Measurements from ENCODE around the gene DUSP16. TPM values are rescaled to one million over a fixed set of nuclear protein-coding genes. Genes with fewer than 3 reads are reported as not detected.
"Not testable (repeated sequence)": the region's sequence is repeated elsewhere in the genome, so short reads cannot be mapped to it uniquely, and the experiment has no call there.

Gene DUSP16
- total and polyA plus RNA-seq, 5 donors, result 4.2 to 17.2 (median 12.4) TPM

DNA sequence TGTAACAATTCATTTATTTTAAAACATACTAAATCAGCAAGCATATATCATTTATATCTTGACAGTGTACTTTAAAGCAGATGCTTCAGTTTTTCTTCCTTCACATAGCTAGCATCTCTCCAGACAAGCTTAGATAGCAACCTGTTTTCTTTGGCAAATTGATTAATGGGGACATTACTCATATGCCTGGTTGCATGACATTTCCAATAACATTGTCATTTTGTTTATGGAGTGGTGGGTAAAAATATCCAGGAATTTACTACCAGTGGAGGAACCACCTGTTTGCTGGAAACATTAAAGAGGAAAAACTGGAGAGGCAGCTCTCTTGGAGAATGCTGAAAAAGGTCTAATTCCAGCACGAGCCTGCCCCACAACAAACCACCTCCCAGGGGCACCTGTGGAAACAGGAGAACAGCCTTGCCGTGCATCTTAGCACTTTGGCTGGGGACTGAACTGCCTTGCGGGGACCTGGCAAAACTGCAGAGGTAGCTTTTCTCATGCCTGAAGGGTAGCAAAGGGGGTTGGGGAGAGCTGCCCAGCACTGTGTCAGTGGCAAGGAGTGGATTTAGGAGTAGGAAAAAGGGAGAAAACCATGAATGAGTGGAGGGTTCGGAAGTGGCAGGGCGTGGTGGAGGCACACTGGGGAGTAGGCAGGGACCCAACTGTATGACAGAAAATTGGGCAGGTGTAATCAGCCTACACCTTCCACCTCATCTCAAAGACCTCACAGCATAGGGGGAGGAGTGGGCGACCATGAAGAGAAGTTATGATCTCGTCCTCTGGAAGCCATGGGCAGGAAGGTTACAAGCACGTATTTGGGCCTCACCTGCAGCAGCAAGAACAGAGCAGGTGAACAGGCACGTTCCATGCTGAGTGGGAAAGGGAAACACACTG is 37.3 kb upstream of the DUSP16 start:
- intact Hi-C loops (cut with DNase I), result loop anchor here in 1 of 4 donors (10.0 kb wide), 1 partner anchor 705 kb away; no protein-coding TSS in a partner anchor
- WGBS, result 71% methylated on average over 9 of the region's 9 CpGs

DNA sequence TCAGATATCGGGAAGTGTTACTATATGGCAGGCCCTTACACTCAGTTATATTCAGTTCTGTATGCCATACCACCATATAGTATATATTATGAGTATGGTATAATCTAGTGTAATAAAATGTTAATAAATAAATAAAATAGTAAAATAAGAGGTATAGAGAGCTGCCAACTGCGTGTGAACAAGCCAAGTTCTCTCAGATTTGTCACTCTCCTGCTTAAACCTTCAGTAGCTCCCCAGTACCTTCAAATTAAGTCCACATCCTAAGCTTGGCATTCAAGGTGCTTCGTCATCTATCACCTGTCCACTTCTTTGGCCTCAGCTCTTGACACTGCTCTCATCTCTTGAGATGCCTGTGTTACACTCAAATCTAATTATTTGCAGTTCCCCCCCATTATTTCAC is 36.2 kb upstream of the DUSP16 start:
- no peak for DNase-seq
- no peaks in the 10 kb centered on the region for H3K27me3 ChIP-seq (ENCODE audit: control insufficient read depth, insufficient read depth)
- intact Hi-C loops (cut with DNase I), result no loop called here
- H3K27ac ChIP-seq (ENCODE audit: low read length), result no peak overlapping the region
- H3K4me3 ChIP-seq (ENCODE audit: low read length), result no peak overlapping the region
- 83% methylated on average over 3 of the region's 3 CpGs for WGBS
- ATAC-seq, result no peak
- H3K9me3 ChIP-seq (ENCODE audit: control insufficient read depth, low read length), result no peaks in the 10 kb centered on the region
- H3K4me1 ChIP-seq (ENCODE audit: control insufficient read depth, insufficient read depth, low read length), result no peaks in the 10 kb centered on the region

More for the DNA sequence above, 37.3 kb upstream of the DUSP16 start:
- DNase-seq (no peak), ATAC-seq (no peak)
- H3K27me3 ChIP-seq (ENCODE audit: control insufficient read depth, insufficient read depth), result no peaks in the 10 kb centered on the region
- H3K4me3 ChIP-seq (ENCODE audit: low read length), result no peak overlapping the region
- no peak overlapping the region for H3K27ac ChIP-seq (ENCODE audit: low read length)
- H3K4me1 ChIP-seq (ENCODE audit: control insufficient read depth, insufficient read depth, low read length), result no peaks in the 10 kb centered on the region
- H3K9me3 ChIP-seq (ENCODE audit: control insufficient read depth, low read length), result no peaks in the 10 kb centered on the region

DNA sequence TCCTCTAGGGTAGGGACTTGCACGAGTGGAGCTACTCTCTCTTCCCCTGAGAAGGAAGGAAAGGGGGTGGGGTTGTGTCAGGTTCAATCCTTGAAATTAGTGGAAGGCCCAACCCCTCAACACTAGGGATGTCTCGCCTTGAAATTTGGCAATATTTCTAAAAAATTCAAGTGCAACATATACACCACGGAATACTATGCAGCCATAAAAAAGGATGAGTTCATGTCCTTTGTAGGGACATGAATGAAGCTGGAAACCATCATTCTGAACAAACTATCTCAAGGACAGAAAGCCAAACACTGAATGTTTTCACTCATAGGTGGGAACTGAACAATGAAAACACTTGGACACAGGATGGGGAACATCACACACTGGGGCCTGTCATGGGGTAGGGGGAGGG is 33.9 kb upstream of the DUSP16 start:
- ATAC-seq, result not testable (repeated sequence)

DNA sequence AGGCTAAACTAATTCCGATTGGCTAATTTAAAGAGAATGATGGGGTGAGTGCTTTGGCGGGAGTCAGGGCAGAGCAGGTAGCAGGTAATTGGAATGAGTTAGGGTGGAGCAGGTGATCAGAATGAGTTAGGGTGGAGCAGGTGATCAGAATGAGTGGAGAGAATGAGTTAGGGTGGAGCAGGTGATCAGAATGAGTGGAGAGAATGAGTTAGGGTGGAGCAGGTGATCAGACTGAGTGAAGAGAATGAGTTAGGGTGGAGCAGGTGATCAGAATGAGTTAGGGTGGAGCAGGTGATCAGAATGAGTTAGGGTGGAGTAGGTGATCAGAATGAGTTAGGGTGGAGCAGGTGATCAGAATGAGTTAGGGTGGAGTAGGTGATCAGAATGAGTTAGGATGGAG is 33.3 kb upstream of the DUSP16 start:
- H3K27ac ChIP-seq (ENCODE audit: low read length); DNase-seq; intact Hi-C loops (cut with DNase I); ATAC-seq; H3K27me3 ChIP-seq (ENCODE audit: control insufficient read depth, insufficient read depth); H3K9me3 ChIP-seq (ENCODE audit: control insufficient read depth, low read length); H3K4me3 ChIP-seq (ENCODE audit: low read length); H3K4me1 ChIP-seq (ENCODE audit: control insufficient read depth, insufficient read depth, low read length): not testable (repeated sequence)
- 94% methylated on average over 2 of the region's 2 CpGs for WGBS

More for the DNA sequence above, 33.9 kb upstream of the DUSP16 start:
- H3K27me3 ChIP-seq (ENCODE audit: control insufficient read depth, insufficient read depth); H3K9me3 ChIP-seq (ENCODE audit: control insufficient read depth, low read length); H3K27ac ChIP-seq (ENCODE audit: low read length); H3K4me1 ChIP-seq (ENCODE audit: control insufficient read depth, insufficient read depth, low read length); intact Hi-C loops (cut with DNase I); DNase-seq; H3K4me3 ChIP-seq (ENCODE audit: low read length): not testable (repeated sequence)
- WGBS, result 86% methylated on average over 3 of the region's 3 CpGs

DNA sequence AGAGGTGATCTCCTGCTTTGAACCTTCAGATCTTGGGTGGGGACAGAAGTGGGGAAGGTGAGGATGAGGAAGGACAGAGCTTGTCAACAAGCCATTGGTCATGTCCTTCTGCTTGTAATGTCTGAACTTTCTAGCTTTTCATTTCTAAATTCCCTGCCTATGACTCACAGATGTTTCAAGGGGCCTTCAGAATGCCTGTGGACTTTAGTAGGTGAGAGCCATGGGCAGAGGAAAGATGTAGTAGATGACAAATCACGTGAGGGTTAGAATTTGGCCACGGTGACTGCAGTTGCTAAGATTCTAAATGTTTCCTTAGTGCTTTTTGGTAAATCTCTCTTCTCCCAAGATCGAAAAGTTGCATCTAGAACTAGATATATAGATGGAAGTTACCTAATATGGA is 30.3 kb upstream of the DUSP16 start:
- intact Hi-C loops (cut with DNase I), result no loop called here
- Histone ChIP-seq H3K27ac (ENCODE audit: low read length) (no peak overlapping the region), H3K4me3 (ENCODE audit: low read length) (no peak overlapping the region), H3K4me1 (ENCODE audit: control insufficient read depth, insufficient read depth, low read length) (no peaks in the 10 kb centered on the region), H3K27me3 (ENCODE audit: control insufficient read depth, insufficient read depth) (no peaks in the 10 kb centered on the region), H3K9me3 (ENCODE audit: control insufficient read depth, low read length) (no peaks in the 10 kb centered on the region)
- ATAC-seq, result no peak
- WGBS, result 77% methylated on average over 3 of the region's 3 CpGs
- DNase-seq, result no peak

GRCh38 chr12:12590961-12591360 is 28.3 kb upstream of the DUSP16 start:
- Histone ChIP-seq H3K27me3 (ENCODE audit: control insufficient read depth, insufficient read depth) (no peaks in the 10 kb centered on the region), H3K27ac (ENCODE audit: low read length) (no peak overlapping the region), H3K4me1 (ENCODE audit: control insufficient read depth, insufficient read depth, low read length) (no peaks in the 10 kb centered on the region), H3K4me3 (ENCODE audit: low read length) (no peak overlapping the region), H3K9me3 (ENCODE audit: control insufficient read depth, low read length) (no peaks in the 10 kb centered on the region)
- DNase-seq (no peak), ATAC-seq (no peak)
- 92% methylated on average over 6 of the region's 6 CpGs for WGBS
- intact Hi-C loops (cut with DNase I), result no loop called here

DNA sequence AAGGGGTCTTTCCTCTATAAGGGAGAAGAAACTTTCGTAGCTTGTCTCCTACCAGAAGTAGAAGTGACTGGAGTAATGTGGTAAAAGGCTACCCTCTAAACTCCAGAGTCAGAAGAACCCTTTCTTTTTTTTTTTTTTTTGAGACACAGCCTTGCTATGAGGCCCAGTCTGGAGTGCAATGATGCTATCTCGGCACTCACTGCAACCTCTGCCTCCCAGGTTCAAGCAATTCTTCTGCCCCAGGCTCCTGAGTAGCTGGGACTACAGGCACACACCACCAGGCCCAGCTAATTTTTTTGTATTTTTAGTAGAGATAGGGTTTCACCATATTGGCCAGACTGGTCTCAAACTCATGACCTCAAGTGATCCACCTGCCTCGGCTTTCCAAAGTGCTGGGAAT is 25.8 kb upstream of the DUSP16 start:
- DNase-seq; ATAC-seq; H3K27ac ChIP-seq (ENCODE audit: low read length); H3K9me3 ChIP-seq (ENCODE audit: control insufficient read depth, low read length); H3K27me3 ChIP-seq (ENCODE audit: control insufficient read depth, insufficient read depth); intact Hi-C loops (cut with DNase I); H3K4me1 ChIP-seq (ENCODE audit: control insufficient read depth, insufficient read depth, low read length); H3K4me3 ChIP-seq (ENCODE audit: low read length): not testable (repeated sequence)
- 96% methylated on average over 3 of the region's 3 CpGs for WGBS

- Histone ChIP-seq H3K27ac (ENCODE audit: low read length) (no peak overlapping the region), H3K27me3 (ENCODE audit: control insufficient read depth, insufficient read depth) (no peaks in the 10 kb centered on the region)
Observed at GRCh38 chr12:12587878-12588277, 25.2 kb upstream of the DUSP16 start.

DNA sequence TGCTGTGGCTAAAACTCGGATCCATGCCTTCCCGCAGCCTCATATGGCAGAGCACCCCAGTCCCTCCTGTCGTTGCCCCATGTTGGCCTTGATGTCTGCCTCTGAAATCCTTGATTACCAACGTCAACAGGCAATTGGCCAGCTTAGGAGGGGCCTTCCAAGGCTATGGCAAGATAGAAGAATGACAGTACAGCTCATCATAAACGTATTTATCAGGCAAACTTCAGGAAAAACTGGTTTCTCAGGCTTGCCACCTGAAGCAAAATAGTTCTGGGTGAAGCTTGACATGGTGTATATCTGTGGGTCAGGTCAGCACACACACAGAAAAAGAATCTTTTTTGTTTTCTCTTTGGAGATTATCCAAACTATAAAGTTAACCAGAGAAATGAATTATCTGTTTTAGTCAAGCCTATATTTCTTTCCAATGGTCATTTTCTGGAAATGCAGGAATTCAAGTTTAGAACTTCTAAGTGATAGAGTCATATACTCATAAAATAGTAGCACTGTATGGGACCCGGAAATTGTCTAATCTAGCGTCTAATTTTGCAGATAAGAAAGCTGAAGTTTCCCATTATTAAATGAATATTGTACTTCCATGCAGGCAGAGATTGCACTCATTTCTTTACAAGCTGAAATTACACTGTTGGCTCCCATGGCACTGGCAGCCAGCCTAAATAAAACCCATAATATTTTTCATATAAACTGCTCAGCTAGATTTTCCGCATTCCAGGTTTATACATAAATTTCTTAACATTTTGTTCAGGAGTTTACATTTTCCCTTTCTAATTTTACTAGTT is 24.4 kb upstream of the DUSP16 start:
- no peak for DNase-seq
- H3K9me3 ChIP-seq (ENCODE audit: control insufficient read depth, low read length), result no peaks in the 10 kb centered on the region
- no peak for ATAC-seq
- no peaks in the 10 kb centered on the region for H3K27me3 ChIP-seq (ENCODE audit: control insufficient read depth, insufficient read depth)
- H3K27ac ChIP-seq (ENCODE audit: low read length), result no peak overlapping the region
- intact Hi-C loops (cut with DNase I), result no loop called here
- H3K4me1 ChIP-seq (ENCODE audit: control insufficient read depth, insufficient read depth, low read length), result no peaks in the 10 kb centered on the region
- 78% methylated on average over 8 of the region's 8 CpGs for WGBS
- no peak overlapping the region for H3K4me3 ChIP-seq (ENCODE audit: low read length)

More at GRCh38 chr12:12587878-12588277, 25.2 kb upstream of the DUSP16 start:
- DNase-seq (no peak), ATAC-seq (no peak)
- Histone ChIP-seq H3K9me3 (ENCODE audit: control insufficient read depth, low read length) (no peaks in the 10 kb centered on the region), H3K4me3 (ENCODE audit: low read length) (no peak overlapping the region), H3K4me1 (ENCODE audit: control insufficient read depth, insufficient read depth, low read length) (no peaks in the 10 kb centered on the region)
- WGBS, result 90% methylated on average over 1 of the region's 1 CpG
- intact Hi-C loops (cut with DNase I), result no loop called here

DNA sequence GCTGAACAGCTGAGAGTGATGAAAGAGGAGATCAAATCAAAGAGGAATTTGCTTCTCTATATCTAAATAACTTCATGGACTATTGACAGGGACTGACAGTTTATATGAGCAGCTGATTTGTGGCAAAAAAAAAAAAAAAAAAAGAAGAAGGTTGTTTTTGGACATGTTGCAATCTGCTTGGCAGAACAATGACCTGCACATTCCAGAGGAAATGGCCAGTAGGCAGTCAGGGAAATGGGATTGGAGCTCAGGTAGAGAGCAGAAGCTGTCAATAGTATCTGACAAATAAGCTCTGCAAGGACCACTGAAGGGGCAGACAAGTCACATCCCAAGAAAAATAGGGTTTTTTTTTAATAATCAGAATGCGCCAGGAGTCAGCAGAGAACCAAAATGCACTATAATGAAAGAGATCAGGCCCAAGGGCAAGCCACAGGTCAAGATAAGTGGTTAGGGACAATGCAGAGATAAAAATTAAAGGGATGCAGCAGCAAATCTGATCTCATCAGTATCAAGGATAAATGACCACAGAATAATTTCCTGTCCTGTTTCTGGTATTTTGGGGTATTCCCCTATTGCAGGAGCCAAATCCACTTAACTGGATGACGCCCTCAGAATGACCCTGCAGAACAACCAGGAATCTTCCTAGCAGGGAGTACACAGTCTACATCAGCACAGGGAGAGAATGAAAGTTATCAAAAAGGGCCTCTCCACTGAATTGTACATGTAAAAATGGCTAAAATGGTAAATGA is 22.6 kb upstream of the DUSP16 start:
- Histone ChIP-seq H3K27ac (ENCODE audit: low read length) (no peak overlapping the region), H3K27me3 (ENCODE audit: control insufficient read depth, insufficient read depth) (no peaks in the 10 kb centered on the region), H3K9me3 (ENCODE audit: control insufficient read depth, low read length) (no peaks in the 10 kb centered on the region), H3K4me1 (ENCODE audit: control insufficient read depth, insufficient read depth, low read length) (no peaks in the 10 kb centered on the region), H3K4me3 (ENCODE audit: low read length) (no peak overlapping the region)
- WGBS, result 72% methylated on average over 2 of the region's 2 CpGs
- peak in 1 of 2 donors; percentile 42 for ATAC-seq
- intact Hi-C loops (cut with DNase I), result no loop called here
- no peak for DNase-seq
